ENCODE measurements around the gene CD22.
"Not testable (repeated sequence)": the region's sequence is repeated elsewhere in the genome, so short reads cannot be mapped to it uniquely, and the experiment has no call there.

Gene CD22

DNA sequence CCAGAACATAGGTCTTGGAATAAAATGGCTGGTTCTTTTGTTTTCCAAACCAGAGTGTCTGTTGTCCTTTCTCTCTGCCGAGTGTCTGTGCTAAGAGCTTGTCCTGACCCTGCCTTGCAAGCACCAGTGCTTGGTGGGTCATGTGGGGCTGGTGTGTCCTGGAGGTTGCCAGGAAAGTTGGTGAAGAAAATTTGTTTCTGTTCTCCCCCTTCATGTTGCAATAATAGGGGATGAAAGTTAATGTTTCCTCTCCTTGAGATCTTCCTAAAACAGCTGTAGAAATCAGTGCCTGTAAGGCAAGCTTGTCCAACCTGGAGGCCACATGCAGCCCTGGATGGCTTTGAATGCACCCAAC lies 43.9 kb upstream of the CD22 start:
- no peak overlapping the region for H3K4me3 ChIP-seq (ENCODE audit: low read depth, low read length)
- TF ChIP-seq, protein P1, sequence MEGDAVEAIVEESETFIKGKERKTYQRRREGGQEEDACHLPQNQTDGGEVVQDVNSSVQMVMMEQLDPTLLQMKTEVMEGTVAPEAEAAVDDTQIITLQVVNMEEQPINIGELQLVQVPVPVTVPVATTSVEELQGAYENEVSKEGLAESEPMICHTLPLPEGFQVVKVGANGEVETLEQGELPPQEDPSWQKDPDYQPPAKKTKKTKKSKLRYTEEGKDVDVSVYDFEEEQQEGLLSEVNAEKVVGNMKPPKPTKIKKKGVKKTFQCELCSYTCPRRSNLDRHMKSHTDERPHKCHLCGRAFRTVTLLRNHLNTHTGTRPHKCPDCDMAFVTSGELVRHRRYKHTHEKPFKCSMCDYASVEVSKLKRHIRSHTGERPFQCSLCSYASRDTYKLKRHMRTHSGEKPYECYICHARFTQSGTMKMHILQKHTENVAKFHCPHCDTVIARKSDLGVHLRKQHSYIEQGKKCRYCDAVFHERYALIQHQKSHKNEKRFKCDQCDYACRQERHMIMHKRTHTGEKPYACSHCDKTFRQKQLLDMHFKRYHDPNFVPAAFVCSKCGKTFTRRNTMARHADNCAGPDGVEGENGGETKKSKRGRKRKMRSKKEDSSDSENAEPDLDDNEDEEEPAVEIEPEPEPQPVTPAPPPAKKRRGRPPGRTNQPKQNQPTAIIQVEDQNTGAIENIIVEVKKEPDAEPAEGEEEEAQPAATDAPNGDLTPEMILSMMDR (IDR thresholded peaks at IDR 0.05; ENCODE audit: low read depth, low read length) = no peak
- TF ChIP-seq MYC (IDR thresholded peaks at IDR 0.05; ENCODE audit: low read depth, low read length) (no peak), POLR2A (IDR thresholded peaks at IDR 0.05; ENCODE audit: extremely low read depth, insufficient read length) (no peak), MAX (IDR thresholded peaks at IDR 0.05; ENCODE audit: low read depth, low read length) (no peak)
- DNase-seq (ENCODE audit: low read depth) = no peak

DNA sequence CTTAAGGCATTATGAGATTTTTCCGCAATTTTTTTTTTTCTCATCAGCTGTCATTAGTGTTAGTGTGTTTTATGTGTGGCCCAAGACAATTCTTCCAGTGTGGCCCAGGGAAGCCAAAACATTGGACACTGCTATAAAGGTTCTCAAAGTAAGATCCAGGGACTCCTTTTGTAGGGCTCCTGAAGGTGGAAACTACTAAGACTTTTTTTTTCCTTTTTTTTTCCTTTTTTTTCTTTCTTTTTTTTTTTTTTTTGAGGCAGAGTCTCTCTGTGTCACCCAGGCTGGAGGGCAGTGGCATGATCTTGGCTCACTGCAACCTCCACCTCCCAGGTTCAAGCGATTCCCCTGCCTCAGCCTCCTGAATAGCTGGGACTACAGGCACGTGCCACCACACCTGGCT lies 43.5 kb upstream of the CD22 start:
- DNase-seq (ENCODE audit: low read depth); H3K4me3 ChIP-seq (ENCODE audit: low read depth, low read length): not testable (repeated sequence)

GRCh38 chr19:35286101-35286500 lies 42.9 kb upstream of the CD22 start:
- not testable (repeated sequence) for H3K4me3 ChIP-seq (ENCODE audit: low read depth, low read length); DNase-seq (ENCODE audit: low read depth)

DNA sequence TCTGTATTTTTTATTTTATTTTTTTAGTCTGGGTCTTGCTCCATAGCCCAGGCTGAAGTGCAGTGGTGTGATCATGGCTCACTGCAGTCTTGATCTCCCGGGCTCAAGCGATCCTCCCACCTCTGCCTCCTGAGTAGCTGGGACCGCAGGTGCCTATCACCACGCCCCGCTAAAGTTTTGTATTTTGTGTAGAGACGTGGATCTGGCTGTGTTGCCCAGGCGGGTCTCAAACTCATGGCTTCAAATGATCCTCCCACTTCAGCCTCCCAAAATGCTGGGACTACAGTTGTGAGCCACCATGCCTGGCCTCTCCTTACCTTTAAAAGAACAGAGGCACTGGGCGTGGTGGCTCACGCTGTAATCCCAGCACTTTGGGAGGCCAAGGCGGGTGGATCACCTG lies 41.3 kb upstream of the CD22 start:
- TF ChIP-seq MYC (IDR thresholded peaks at IDR 0.05; ENCODE audit: low read depth, low read length) = no peak
- TF ChIP-seq POLR2A (IDR thresholded peaks at IDR 0.05; ENCODE audit: extremely low read depth, insufficient read length) = no peak
- TF ChIP-seq, protein P1 (IDR thresholded peaks at IDR 0.05; ENCODE audit: low read depth, low read length) = no peak
- TF ChIP-seq MAX (IDR thresholded peaks at IDR 0.05; ENCODE audit: low read depth, low read length) = no peak
- no peak overlapping the region for H3K4me3 ChIP-seq (ENCODE audit: low read depth, low read length)
- DNase-seq (ENCODE audit: low read depth) = no peak

GRCh38 chr19:35288331-35288730 lies 40.7 kb upstream of the CD22 start:
- H3K4me3 ChIP-seq (ENCODE audit: low read depth, low read length) = no peak overlapping the region
- DNase-seq (ENCODE audit: low read depth) = no peak
- no peak for TF ChIP-seq MYC (IDR thresholded peaks at IDR 0.05; ENCODE audit: low read depth, low read length)
- TF ChIP-seq POLR2A (IDR thresholded peaks at IDR 0.05; ENCODE audit: extremely low read depth, insufficient read length) = no peak
- TF ChIP-seq, protein P1 (IDR thresholded peaks at IDR 0.05; ENCODE audit: low read depth, low read length) = no peak
- TF ChIP-seq MAX (IDR thresholded peaks at IDR 0.05; ENCODE audit: low read depth, low read length) = no peak

- no peak for DNase-seq (ENCODE audit: low read depth)
- no peak overlapping the region for H3K4me3 ChIP-seq (ENCODE audit: low read depth, low read length)
- TF ChIP-seq MYC (IDR thresholded peaks at IDR 0.05; ENCODE audit: low read depth, low read length) (no peak), POLR2A (IDR thresholded peaks at IDR 0.05; ENCODE audit: extremely low read depth, insufficient read length) (no peak), MAX (IDR thresholded peaks at IDR 0.05; ENCODE audit: low read depth, low read length) (no peak)
- TF ChIP-seq, protein P1 (IDR thresholded peaks at IDR 0.05; ENCODE audit: low read depth, low read length) = no peak
Measured at GRCh38 chr19:35288906-35289305, 40.1 kb upstream of the CD22 start.

DNA sequence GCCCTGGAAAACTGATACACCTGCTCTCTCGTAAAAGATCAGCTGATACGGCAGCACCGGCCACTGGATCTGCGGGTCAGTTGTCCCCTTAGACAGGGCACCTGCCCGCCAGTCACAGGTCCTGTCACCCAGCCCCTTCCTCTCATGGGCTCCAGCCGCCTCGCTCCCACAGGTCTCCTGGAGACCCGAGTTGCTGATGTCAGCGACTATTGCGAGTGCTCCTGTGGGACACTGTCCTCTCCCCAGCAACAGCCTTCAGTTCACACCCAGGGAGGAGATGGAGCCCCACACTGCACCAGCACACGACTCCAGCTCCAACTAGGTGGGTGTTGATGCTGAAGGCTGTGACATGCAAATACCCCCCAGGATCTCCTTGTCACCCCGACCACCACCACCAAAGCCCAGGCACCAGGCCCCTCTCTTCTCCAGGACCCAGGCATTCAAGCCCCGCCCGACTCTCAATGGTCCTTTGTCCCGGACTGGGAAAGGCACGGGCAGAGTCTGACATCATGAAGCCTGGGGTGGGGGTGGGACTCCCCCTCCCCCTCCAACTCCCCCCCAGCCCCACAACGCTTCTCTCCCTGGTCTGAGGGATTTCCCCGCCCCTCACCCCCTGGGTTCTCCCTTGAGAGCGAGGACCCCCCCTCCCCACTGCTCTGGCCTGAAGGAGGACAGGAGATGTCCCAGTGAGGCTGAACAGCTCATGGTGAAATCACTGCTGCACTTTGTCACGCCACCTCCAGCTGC lies 38.4 kb upstream of the CD22 start:
- no peak overlapping the region for H3K4me3 ChIP-seq (ENCODE audit: low read depth, low read length)
- DNase-seq (ENCODE audit: low read depth) = no peak
- TF ChIP-seq MAX (IDR thresholded peaks at IDR 0.05; ENCODE audit: low read depth, low read length) = no peak
- TF ChIP-seq POLR2A (IDR thresholded peaks at IDR 0.05; ENCODE audit: extremely low read depth, insufficient read length) = no peak
- TF ChIP-seq, protein P1 (IDR thresholded peaks at IDR 0.05; ENCODE audit: low read depth, low read length) = no peak
- TF ChIP-seq MYC (IDR thresholded peaks at IDR 0.05; ENCODE audit: low read depth, low read length) = no peak
